ENCODE results near the gene LRPAP1. TPM values are rescaled to one million over a fixed set of nuclear protein-coding genes. Genes with fewer than 3 reads are reported as not detected.

LRPAP1 gene
- total RNA-seq, 1 donor from 2014 or later: 152 TPM

- Mint-ChIP-seq H3K4me1 (ENCODE audit: unreplicated experiment) (peaks cover 9% of the 10 kb centered on the region), H3K27ac (peak overlapping the region; percentile 43), H3K36me3 (no peaks in the 10 kb centered on the region), H3K27me3 (peaks cover 6% of the 10 kb centered on the region), H3K4me3 (peak overlapping the region; percentile 39), H3K9me3 (no peaks in the 10 kb centered on the region)
- no peak for TF ChIP-seq CTCF (conservative IDR thresholded peaks at IDR 0.05)
- no peak for DNase-seq (ENCODE audit: extremely low spot score, unreplicated experiment)
Observed at GRCh38 chr4:3481113-3481531, 51.1 kb downstream of the LRPAP1 start.

GRCh38 chr4:3480528-3481112 is 51.6 kb downstream of the LRPAP1 start:
- peak; percentile 96 for DNase-seq (ENCODE audit: extremely low spot score, unreplicated experiment)
- Mint-ChIP-seq H3K27ac (peak overlapping the region; percentile 48), H3K4me3 (no peak overlapping the region), H3K9me3 (no peaks in the 10 kb centered on the region), H3K4me1 (ENCODE audit: unreplicated experiment) (peaks cover 9% of the 10 kb centered on the region), H3K36me3 (no peaks in the 10 kb centered on the region), H3K27me3 (peaks cover 6% of the 10 kb centered on the region)
- peak; percentile 100 for TF ChIP-seq CTCF (conservative IDR thresholded peaks at IDR 0.05)

- no peak overlapping the region for H3K4me3 Mint-ChIP-seq
- TF ChIP-seq CTCF (conservative IDR thresholded peaks at IDR 0.05): no peak
- no peak overlapping the region for H3K27ac Mint-ChIP-seq
- no peaks in the 10 kb centered on the region for H3K9me3 Mint-ChIP-seq
- no peak for DNase-seq (ENCODE audit: extremely low spot score, unreplicated experiment)
- H3K27me3 Mint-ChIP-seq: peaks cover 6% of the 10 kb centered on the region
- peaks cover 9% of the 10 kb centered on the region for H3K4me1 Mint-ChIP-seq (ENCODE audit: unreplicated experiment)
- H3K36me3 Mint-ChIP-seq: no peaks in the 10 kb centered on the region
Observed at GRCh38 chr4:3479358-3480101, 52.7 kb downstream of the LRPAP1 start.

GRCh38 chr4:3478446-3479357 is 53.5 kb downstream of the LRPAP1 start:
- no peaks in the 10 kb centered on the region for H3K9me3 Mint-ChIP-seq
- H3K27me3 Mint-ChIP-seq: peaks cover 6% of the 10 kb centered on the region
- H3K27ac Mint-ChIP-seq: no peak overlapping the region
- peaks cover 9% of the 10 kb centered on the region for H3K4me1 Mint-ChIP-seq (ENCODE audit: unreplicated experiment)
- TF ChIP-seq CTCF (conservative IDR thresholded peaks at IDR 0.05): no peak
- no peak overlapping the region for H3K4me3 Mint-ChIP-seq
- DNase-seq (ENCODE audit: extremely low spot score, unreplicated experiment): no peak
- H3K36me3 Mint-ChIP-seq: no peaks in the 10 kb centered on the region

GRCh38 chr4:3477750-3478430 is 54.3 kb downstream of the LRPAP1 start:
- TF ChIP-seq CTCF (conservative IDR thresholded peaks at IDR 0.05): no peak
- no peak overlapping the region for H3K4me3 Mint-ChIP-seq
- H3K9me3 Mint-ChIP-seq: no peaks in the 10 kb centered on the region
- peaks cover 6% of the 10 kb centered on the region for H3K27me3 Mint-ChIP-seq
- H3K4me1 Mint-ChIP-seq (ENCODE audit: unreplicated experiment): peaks cover 9% of the 10 kb centered on the region
- no peaks in the 10 kb centered on the region for H3K36me3 Mint-ChIP-seq
- no peak for DNase-seq (ENCODE audit: extremely low spot score, unreplicated experiment)
- H3K27ac Mint-ChIP-seq: no peak overlapping the region
